ENCODE measurements around the gene TLL2. TPM values are rescaled to one million over a fixed set of nuclear protein-coding genes. Genes with fewer than 3 reads are reported as not detected.

The TLL2 gene
- total RNA-seq, 1 experiment from 2014 or later, result 0.14 TPM

DNA sequence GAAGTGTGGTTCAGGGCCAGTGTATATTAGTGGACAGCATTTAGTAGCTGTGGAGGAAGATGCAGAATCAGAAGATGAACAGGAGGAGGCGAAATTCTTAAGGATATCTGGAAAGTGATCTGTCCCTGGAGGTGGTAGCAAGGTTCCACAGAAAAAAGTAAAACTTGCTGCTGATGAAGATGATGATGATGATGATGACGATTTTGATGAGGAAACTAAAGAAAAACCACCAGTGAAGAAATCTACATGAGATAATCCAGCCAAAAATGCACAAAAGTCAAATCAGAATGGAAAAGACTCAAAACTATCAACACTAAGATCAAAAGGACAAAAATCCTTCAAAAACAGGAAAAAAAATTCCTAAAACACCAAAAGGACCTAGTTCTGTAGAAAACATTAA is 46.8 kb upstream of the TLL2 start:
- H3K4me3 ChIP-seq (ENCODE audit: low read depth, low read length), result no peak overlapping the region
- DNase-seq, result no peak
- no peaks in the 10 kb centered on the region for H3K27me3 Mint-ChIP-seq (ENCODE audit: insufficient read depth, unreplicated experiment)
- H3K4me1 ChIP-seq, result no peaks in the 10 kb centered on the region
- intact Hi-C loops (cut with micrococcal nuclease; ENCODE audit: unreplicated experiment), result no loop called here
- H3K36me3 ChIP-seq (ENCODE audit: control insufficient read depth, insufficient read depth, low read length), result no peaks in the 10 kb centered on the region; the same call in 1 of the 2 replicates
- ChIA-PET CTCF (no interaction called here), POLR2A (no interaction called here)
- H3K9me3 ChIP-seq, result no peaks in the 10 kb centered on the region
- TF ChIP-seq, protein P1, sequence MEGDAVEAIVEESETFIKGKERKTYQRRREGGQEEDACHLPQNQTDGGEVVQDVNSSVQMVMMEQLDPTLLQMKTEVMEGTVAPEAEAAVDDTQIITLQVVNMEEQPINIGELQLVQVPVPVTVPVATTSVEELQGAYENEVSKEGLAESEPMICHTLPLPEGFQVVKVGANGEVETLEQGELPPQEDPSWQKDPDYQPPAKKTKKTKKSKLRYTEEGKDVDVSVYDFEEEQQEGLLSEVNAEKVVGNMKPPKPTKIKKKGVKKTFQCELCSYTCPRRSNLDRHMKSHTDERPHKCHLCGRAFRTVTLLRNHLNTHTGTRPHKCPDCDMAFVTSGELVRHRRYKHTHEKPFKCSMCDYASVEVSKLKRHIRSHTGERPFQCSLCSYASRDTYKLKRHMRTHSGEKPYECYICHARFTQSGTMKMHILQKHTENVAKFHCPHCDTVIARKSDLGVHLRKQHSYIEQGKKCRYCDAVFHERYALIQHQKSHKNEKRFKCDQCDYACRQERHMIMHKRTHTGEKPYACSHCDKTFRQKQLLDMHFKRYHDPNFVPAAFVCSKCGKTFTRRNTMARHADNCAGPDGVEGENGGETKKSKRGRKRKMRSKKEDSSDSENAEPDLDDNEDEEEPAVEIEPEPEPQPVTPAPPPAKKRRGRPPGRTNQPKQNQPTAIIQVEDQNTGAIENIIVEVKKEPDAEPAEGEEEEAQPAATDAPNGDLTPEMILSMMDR (IDR thresholded peaks at IDR 0.05; ENCODE audit: insufficient read depth in 1 of 2, low read depth in 1 of 2, low read length in 1 of 2, severe bottlenecking in 1 of 2, unreplicated experiment in 1 of 2), result no peak
- H3K9me3 Mint-ChIP-seq (ENCODE audit: unreplicated experiment), result no peaks in the 10 kb centered on the region
- H3K4me1 Mint-ChIP-seq (ENCODE audit: low read depth, unreplicated experiment), result no peaks in the 10 kb centered on the region
- no TSS peak for BruUV-seq (replicated peaks)
- peaks cover 60% of the 10 kb centered on the region for H3K36me3 Mint-ChIP-seq (ENCODE audit: insufficient read depth, unreplicated experiment)
- H3K27ac Mint-ChIP-seq (ENCODE audit: unreplicated experiment), result no peak overlapping the region
- H3K4me3 Mint-ChIP-seq (ENCODE audit: unreplicated experiment), result no peak overlapping the region
- no peaks in the 10 kb centered on the region for H3K27me3 ChIP-seq (replicated peaks; ENCODE audit: control insufficient read depth, insufficient read depth, low read length)

DNA sequence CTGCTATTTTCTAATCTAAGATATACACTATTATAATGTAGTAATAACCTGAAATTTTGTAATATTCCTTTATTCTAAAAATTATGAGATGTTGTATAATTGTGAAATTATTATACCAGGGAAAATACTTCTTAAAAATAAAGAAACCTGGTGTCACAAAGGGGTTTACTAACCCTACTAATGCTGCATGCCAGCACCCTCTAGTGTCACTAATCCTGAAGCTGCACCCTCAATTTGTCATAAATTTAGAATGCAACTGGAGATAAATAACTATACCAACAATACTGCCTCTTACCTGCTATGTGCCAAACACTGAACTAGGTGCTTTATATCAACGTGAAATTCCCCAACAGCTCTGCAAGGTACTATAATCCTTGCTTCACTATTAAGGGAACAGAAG is 42.3 kb upstream of the TLL2 start:
- peak in 1 of 2 experiments; percentile 25 for DNase-seq
- H3K36me3 Mint-ChIP-seq (ENCODE audit: insufficient read depth, unreplicated experiment), result peaks cover 28% of the 10 kb centered on the region
- no peaks in the 10 kb centered on the region for H3K4me1 ChIP-seq
- H3K4me3 ChIP-seq (ENCODE audit: low read depth, low read length), result no peak overlapping the region
- no peak overlapping the region for H3K27ac Mint-ChIP-seq (ENCODE audit: unreplicated experiment)
- H3K4me3 Mint-ChIP-seq (ENCODE audit: unreplicated experiment), result no peak overlapping the region
- H3K9me3 ChIP-seq, result no peaks in the 10 kb centered on the region
- ChIA-PET CTCF (interaction anchor here (0.9 to 1.3 kb wide), 2 partner anchors 42 to 181 kb away, joined by 5 to 9 read pairs; partner anchors contain the start of gene TLL2), POLR2A (no interaction called here)
- no peaks in the 10 kb centered on the region for H3K4me1 Mint-ChIP-seq (ENCODE audit: low read depth, unreplicated experiment)
- TF ChIP-seq, protein P1 (IDR thresholded peaks at IDR 0.05; ENCODE audit: insufficient read depth in 1 of 2, low read depth in 1 of 2, low read length in 1 of 2, severe bottlenecking in 1 of 2, unreplicated experiment in 1 of 2), result peak in 1 of 2 experiments; percentile 65
- no TSS peak for BruUV-seq (replicated peaks)
- peaks cover 2% of the 10 kb centered on the region for H3K36me3 ChIP-seq (ENCODE audit: control insufficient read depth, insufficient read depth, low read length)
- H3K27me3 Mint-ChIP-seq (ENCODE audit: insufficient read depth, unreplicated experiment), result no peaks in the 10 kb centered on the region
- intact Hi-C loops (cut with micrococcal nuclease; ENCODE audit: unreplicated experiment), result loop anchor here (2.0 kb wide), 1 partner anchor 161 kb away; no protein-coding TSS in a partner anchor
- no peaks in the 10 kb centered on the region for H3K9me3 Mint-ChIP-seq (ENCODE audit: unreplicated experiment)
- no peaks in the 10 kb centered on the region for H3K27me3 ChIP-seq (replicated peaks; ENCODE audit: control insufficient read depth, insufficient read depth, low read length)

DNA sequence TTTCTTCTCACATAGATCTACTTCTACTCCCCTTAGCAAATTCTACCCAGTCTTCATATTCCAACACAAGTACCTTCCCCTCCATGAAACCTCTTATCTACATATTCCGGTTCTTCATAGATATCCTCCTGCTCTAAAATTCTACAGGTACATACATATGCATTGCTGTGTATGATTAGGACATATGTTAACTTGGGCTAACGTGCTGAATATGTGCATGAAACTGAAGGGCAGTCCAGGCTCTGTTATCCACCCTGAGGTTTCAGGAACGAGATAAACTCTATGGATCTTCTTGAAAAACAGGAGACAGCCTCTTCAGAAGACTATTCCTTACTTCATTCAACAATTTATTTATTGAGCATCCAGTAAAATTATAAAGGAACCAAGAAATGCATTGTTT is 41.6 kb upstream of the TLL2 start:
- ChIA-PET POLR2A (no interaction called here), CTCF (no interaction called here)
- H3K4me3 Mint-ChIP-seq (ENCODE audit: unreplicated experiment), result no peak overlapping the region
- intact Hi-C loops (cut with micrococcal nuclease; ENCODE audit: unreplicated experiment), result no loop called here
- Histone ChIP-seq H3K4me1 (no peaks in the 10 kb centered on the region), H3K36me3 (ENCODE audit: control insufficient read depth, insufficient read depth, low read length) (peaks cover 2% of the 10 kb centered on the region), H3K9me3 (no peaks in the 10 kb centered on the region), H3K4me3 (ENCODE audit: low read depth, low read length) (no peak overlapping the region), H3K27me3 (replicated peaks; ENCODE audit: control insufficient read depth, insufficient read depth, low read length) (no peaks in the 10 kb centered on the region)
- no peak for DNase-seq
- H3K27me3 Mint-ChIP-seq (ENCODE audit: insufficient read depth, unreplicated experiment), result no peaks in the 10 kb centered on the region
- peaks cover 21% of the 10 kb centered on the region for H3K36me3 Mint-ChIP-seq (ENCODE audit: insufficient read depth, unreplicated experiment)
- TF ChIP-seq, protein P1 (IDR thresholded peaks at IDR 0.05; ENCODE audit: insufficient read depth in 1 of 2, low read depth in 1 of 2, low read length in 1 of 2, severe bottlenecking in 1 of 2, unreplicated experiment in 1 of 2), result no peak
- H3K4me1 Mint-ChIP-seq (ENCODE audit: low read depth, unreplicated experiment), result no peaks in the 10 kb centered on the region
- BruUV-seq (replicated peaks), result no TSS peak
- no peak overlapping the region for H3K27ac Mint-ChIP-seq (ENCODE audit: unreplicated experiment)
- no peaks in the 10 kb centered on the region for H3K9me3 Mint-ChIP-seq (ENCODE audit: unreplicated experiment)
